Fibroblast of skin of scalp (primary cell): ENCODE data around the gene FAM83D.
A peak's percentile ranks its signal among the peaks of the same experiment; 100 is the strongest.

Experiments
- DNase-seq: peaks from one replicate; pipeline ENCODE4 v3.0.0-alpha.2; 2013

The FAM83D gene

DNA sequence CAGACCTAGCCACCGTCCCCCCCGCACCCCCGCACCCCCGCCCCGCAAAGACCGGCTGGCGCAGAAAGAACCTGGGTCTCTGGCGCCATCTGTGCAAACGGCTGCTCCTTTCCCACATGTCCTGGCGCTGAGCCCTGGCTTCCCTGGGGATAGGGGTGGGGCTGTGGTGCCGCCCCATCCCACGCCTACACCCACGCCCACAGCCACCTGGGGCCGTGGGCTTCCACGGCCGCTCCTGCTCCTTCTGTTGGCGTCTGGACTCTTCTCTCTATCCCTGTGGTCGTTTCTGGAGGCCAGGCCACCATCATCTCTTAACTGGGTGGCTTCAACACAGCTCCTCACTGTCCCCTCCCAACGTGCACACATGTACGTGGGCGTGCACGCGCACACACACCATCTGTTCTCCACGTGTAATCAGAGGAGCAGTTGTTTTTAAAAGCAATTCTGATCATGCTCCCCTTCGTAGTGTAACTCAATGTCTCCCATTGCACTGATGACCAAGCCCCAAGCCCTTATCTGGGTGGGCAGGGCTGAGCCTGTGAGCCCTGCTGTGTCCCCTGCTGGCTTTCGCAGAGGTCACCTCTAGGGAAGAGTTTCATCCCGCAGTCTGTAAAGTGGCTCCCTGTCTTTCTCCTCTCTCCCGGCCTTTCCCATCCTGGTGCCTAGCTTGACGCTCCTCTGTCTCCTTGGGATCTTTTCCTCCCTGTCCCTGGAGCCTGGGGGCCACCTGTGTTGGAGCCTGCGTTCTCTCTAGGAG lies 31.9 kb upstream of the FAM83D start:
- DNase-seq = no peak

DNA sequence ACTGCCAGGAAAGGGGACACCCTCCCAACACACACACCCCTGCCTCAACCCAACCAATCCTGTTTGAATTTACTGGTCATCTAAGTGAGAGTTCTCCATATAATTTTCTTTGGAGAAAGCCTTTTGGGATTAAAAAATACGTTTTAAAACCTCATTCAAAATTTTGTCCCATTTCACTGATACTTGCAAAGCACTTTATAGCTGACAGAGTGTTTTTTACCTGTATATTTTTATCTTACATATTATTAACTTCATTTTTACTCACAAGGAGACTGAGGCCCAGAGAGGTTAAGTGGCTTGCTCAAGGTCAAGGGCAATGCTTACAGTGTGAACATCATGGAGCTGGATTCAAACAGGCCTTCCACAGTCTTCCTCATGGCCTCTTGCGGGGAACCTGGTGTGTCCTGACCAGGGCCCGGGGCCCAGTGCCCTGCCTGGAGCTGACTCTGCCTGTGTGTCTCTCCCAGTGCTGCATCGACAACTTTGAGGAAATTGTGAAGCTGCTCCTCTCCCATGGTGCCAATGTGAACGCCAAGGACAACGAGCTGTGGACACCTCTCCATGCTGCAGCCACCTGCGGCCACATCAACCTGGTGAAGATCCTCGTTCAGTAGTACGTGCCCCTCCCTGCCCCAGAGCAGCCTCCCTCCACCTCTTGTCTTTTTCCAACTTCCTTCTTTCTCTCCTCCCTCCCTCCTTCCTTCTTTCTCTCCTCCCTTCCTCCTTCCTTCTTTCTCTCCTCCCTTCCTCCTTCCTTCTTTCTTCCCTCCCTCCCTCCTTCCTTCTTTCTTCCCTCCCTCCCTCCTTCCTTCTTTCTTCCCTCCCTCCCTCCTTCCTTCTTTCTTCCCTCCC lies 30.9 kb upstream of the FAM83D start:
- DNase-seq = no peak

DNA sequence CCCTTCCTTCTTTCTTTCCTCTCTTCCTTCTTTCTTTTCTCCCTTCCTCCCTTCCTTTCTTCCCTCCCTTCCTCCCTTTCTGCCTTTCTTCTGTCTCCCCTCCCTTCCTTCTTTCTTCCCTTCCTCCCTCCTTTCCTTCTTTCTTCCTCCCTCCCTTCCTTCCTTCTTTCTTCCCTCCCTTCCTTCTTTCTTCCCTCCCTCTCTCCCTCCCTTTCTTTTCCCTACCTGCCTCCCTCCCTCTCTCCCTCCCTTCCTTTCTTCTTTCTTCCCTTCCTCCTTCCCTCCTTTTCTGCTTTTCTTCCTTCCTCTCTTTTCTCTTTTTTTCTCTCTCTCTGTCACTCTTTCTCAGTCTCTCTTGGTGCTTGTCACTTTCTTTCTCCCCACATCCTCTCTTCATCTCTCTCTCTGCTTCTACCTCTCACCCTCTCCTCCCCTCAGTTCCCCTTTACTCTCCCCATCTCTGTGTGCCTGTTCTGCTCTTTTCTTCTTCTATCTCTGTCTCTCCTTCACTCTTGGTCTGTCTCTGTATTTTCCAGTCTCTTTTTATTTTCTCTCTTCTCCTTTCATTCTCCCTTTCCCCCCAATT lies 30.1 kb upstream of the FAM83D start:
- DNase-seq = no peak

DNA sequence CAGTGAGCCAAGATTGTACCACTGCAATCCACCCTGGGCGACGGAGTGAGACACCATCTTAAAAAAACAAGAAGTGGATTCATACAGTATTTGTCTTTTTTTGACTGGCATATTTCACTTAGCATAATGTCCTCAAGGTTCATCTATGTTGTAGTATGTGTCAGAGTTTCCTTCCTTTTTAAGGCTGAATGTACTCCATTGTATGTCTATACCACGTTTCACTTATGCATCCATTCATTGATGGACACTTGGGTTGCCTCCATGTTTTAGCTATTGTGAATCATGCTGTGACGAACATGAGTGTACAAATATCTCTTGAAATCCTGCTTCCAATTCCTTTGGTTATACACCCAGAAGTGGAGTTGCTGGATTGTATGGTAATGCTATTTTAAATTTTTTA lies 28.9 kb upstream of the FAM83D start:
- no peak for DNase-seq

DNA sequence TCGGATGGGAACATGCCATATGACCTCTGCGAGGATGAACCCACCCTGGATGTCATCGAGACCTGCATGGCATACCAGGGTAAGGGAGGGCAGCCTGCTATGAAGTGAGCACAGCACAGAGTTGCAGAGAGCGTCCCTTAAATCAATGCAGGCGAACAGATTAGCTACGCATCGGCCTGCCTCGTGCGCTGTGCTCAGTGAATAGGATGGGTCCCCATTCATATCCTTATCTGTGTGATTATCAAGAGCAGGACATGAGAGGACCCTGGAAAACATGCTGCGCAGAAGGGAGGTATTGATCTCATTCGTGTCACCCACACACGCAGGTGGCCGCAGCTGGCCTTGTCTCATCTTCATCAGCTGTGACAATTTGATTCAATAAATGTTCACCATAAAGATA lies 25.6 kb upstream of the FAM83D start:
- DNase-seq = no peak

DNA sequence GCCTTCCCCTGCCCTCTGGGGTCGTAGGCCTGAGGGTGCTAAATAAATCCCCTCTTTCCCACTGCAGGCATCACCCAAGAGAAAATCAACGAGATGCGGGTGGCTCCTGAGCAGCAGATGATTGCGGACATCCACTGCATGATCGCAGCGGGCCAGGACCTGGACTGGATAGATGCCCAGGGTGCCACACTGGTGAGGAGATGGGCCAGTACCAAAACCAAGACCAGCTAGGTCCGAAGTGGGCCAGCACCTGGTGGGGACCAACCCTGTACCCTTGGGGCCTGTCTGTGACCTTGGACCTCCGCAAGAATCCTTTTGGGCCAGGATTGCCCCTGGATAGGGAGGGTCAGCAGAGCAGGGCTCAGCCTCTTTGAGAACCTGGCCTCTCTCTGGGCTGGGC lies 23.6 kb upstream of the FAM83D start:
- DNase-seq = no peak

DNA sequence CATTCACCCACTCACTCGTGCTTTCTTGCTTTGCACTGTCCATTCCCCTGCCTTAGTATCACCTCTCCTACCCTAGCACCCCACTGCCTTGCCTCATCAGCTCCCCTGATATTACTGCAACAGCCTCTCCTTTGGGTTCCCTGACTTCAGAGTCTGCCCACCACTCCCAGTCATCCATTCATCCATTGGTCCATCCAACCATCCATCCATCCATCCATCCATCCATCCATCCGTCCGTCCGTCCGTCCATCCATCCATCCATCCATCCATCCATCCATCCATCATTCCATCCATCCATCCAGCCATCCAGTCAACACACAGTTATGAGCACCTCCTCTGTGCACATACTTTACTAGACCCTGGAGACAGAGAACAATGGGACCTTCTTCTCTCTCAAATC lies 22.9 kb upstream of the FAM83D start:
- no peak for DNase-seq

DNA sequence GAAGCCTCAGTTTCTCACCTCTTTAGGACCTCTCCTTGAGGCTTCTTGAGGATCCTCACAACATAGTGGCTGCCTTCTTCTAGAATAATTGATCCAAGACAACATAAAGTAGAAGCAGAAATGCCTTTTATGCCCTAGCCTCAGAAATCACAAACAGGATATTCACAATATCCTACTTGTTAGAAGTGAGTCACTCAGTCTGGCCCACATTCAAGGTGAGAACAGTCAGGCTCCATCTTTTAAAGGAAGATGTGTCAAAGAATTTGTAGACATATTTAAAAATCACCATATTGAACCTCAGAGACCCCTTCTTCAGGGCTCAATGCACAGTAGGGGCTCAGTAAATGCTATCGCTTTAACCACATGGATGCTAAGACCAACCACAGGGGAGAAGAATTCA lies 20.8 kb upstream of the FAM83D start:
- no peak for DNase-seq

DNA sequence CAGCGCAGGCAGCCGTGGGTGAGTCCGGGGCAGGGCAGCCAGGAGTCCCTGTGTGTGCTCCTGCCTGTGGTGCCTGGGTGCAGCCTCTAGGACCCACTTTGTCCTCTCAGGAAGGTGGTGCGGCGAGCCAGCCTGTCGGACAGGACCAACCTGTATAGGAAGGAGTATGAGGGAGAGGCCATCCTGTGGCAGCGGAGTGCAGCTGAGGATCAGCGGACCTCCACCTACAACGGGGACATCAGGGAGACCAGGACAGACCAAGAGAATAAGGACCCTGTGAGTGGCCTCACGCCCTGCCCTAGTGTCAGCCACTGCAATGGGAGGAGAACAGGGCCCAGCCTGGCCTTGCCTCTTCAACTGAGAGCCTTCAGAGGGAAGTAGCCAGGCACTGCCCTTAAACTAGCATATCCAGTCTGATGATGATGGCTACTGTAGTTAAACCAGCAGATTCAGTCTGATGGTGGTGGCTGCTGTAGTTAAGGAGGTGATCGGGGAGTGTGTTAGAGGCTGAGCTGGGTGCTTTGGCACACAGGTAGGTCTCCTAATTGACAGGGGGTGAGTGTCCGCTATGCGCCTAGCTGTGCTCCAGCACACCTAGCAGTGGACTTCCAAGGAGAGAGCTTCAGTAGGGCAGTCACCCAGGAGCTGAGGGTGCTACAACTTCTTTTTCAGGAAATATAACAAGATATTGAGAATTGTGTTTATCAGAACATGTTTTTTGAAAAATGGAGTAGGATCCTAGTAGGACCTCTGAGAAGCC lies 18.1 kb upstream of the FAM83D start:
- no peak for DNase-seq

DNA sequence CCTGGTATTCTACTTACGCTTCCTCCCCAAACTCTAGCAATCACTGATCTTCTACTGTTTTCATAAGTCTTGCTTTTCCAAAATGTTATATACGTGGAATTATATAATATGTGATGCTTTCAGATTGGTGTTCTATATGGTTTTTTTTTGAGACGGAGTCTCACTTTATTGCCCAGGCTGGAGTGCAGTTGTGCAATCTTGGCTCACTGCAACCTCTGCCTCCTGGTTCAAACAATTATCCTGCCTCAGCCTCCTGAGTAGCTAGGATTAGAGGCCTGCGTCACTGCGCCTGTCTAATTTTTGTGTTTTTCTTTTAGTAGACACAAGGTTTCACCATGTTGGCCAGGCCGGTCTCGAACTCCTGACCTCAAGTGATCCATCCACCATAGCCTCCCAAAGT lies 10.9 kb upstream of the FAM83D start:
- DNase-seq = no peak

DNA sequence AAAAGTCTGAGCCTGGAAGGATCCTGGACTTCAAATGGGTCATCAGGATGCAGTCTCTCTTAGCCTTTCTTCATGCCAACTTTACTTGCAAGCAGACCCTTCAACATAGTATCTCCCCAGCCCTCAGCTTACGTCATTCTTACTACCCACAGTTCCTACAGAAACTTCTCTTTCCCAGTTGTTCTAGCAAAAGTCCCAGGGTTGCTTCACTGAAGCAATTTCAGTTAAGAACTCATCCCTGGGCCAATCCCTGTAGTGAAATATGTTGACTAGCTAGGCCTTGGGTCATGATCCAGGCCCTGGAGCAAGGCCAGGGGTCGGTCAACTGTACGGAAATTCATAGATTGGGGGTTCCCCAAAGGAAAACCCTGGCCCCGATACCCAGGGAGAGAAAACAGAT lies 8.6 kb upstream of the FAM83D start:
- no peak for DNase-seq

DNA sequence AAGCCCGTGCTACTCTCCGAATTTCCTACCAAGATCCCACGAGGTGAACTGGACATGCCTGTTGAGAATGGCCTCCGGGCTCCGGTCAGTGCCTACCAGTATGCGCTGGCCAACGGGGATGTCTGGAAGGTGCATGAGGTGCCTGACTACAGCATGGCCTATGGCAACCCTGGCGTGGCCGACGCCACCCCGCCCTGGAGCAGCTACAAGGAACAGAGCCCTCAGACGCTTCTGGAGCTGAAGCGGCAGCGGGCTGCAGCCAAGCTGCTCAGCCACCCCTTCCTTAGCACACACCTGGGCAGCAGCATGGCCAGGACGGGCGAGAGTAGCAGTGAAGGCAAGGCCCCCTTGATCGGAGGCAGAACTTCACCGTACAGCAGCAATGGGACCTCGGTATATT lies 8.0 kb upstream of the FAM83D start:
- DNase-seq = no peak

DNA sequence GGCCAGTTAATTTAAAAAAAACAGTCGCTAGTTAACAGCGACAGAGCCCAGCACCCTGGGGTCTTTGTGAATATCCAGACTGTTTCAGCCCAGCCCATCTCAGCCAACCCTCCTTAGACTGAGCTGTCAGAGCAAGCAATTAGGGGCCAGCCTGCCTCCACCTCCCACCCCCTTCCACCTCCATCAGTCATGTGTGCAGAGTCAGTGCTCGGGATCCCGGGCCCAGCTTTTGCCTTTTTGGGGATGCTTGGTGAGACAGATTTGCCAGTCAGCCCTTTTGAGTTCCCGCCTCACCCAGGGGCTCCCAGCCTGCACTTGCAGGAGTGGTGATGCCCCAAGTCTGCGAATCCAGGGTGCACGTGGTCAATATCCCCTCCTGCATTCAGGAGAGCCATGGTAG lies 6.5 kb upstream of the FAM83D start:
- no peak for DNase-seq

DNA sequence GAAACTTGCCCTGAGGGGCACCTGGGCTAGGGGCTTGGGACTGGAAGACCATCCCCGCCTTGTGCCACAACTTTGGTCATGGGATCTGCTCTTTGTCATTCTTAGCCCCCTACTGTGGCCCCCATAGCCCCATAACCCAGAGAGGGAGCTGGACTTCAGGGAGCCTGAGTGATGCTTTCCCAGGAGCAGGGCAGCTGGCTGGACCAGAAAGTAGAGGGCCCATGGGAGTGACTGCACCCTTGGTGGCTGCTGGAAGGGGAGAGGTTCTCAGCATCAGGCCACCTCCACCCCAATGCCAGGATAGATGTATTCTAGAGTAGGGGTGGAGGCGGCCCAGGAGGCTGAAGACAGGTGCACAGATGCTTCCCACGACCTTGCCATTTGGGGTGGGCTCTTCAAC lies 5.8 kb upstream of the FAM83D start:
- DNase-seq = no peak

DNA sequence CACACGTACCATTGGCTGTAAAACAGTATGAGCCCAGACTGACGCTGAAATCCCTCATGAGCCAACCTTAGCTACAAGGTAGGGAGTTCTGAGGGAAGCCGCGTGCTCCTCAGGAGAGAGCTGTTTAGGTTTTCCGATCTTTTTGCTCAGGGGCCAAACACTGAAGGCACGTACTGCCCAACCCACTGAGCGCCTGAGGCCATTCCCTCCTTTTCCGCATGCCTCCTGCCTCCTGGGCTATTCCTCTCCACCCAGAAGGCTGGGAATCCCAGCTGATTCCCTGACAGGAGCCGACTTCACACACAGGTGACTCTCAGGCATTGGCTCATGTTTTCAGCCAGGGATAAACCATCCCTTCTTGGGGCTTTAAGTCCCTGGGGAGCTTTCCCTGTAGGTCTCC lies 5.4 kb upstream of the FAM83D start:
- DNase-seq = no peak

DNA sequence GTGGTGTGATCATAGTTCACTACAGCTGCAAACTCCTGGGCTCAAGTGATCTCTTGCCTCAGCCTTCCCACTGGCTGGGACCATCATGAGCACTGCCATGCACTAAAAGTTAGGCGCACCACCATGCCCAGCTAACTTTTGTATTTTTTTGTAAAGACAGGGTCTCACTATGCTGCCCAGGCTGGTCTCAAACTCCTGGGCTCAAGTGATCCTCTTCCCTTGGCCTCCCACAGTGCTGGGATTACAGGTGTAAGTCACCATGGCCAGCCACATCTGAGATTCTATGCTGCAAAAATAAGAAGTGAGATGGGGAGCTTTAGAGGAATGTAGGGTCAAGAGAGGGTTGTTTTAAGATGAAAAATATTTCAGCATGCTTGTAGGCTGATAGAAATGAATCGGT lies 1.5 kb upstream of the FAM83D start:
- DNase-seq = no peak

DNA sequence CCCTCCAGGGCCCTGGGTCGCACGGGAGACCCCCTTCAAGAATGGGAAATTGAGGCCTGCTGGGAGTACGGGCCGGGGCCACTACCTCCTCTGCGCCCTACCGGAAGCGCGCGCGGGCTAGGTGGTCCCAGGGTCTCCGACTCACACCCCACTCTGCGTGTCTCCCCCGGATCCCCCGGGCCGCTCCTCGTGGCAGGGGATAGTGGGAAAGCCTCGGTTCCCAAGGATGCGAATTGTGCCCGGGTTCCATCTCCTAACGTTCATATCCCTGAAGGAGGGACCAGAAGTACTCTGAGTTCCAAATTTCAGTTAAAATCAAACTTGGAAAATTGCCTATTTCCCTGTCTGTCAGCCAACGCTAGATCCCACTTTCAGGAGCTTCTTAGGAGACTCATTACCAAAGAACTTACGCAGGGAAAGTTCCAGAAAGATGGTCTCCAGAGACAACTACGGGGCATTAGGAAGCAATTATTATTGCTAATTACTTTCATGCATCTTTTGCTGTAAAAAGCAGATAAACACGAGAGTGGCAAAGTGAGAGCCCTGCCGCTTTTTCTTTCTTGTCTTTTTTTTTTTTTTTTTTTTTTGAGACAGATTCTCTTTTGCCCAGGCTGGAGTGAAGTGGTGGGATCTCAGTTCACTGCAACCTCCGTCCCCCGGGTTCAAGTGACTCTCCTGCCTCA lies 858 bp downstream of the FAM83D start:
- DNase-seq = peak; percentile 14

DNA sequence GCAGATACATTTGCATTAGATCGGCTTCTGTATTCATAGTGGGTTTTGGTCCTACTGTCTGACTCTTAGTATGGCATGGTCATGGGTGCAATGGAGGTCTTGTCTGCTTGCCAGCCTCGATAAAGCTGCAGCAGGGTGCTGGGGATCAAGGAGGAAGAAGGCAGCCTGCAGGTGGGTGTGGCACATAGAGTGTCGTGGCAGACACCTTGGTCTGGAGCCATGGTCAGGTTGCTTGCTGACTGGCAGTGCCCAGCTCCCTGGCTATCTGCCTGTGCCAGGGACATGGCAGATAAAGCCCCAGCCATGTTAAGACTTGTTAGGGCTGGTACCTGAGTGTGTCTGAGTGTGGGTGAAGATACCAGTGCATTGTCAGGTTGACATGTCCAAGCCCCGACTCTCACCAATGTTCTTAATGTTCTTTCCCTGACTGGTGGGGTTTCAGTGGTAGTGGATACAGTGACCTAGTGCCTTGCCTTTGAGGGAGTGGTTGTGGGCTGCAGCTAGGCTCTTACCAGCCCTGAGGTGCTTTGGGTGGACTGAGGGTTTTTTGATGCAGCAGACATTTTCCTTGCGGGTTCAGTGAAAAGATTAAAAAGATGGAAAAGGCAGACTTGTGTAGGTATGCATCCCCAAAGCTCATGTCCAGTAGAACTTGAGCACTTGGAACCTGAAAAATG lies 1.8 kb downstream of the FAM83D start:
- DNase-seq = no peak

DNA sequence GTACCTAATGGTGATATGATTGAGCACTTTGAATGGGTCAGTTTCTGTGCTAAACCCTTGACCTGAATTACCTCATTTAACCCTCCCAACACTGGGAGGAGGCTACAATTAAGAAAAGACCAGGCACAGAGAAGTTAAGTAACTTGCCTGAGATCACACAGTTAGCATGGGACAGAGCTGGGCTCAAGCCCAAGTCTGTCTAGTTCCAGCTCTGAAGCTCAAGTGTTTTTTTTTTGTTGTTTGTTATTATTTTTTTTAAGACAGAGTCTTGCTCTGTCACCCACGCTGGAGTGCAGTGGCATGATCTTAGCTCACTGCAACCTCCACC lies 4.0 kb downstream of the FAM83D start:
- no peak for DNase-seq

DNA sequence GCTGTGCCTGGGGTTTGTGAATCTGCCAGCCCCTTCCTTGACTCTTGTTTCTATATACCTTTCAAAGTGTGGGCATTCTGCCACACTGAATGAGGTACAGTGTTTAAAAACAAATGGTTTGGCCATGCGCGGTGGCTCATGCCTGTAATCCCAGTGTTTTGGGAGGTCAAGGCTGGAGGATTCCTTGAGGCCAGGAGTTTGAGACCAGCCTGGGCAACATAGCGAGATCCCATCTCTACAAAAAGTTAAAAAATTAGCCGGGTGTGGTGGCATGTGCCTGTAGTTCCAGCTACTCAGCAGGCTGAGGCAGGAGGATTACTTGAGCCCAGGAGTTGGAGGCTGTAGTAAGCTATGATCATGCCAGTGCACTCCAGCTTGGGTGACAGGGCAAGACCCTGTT lies 5.8 kb downstream of the FAM83D start:
- no peak for DNase-seq

DNA sequence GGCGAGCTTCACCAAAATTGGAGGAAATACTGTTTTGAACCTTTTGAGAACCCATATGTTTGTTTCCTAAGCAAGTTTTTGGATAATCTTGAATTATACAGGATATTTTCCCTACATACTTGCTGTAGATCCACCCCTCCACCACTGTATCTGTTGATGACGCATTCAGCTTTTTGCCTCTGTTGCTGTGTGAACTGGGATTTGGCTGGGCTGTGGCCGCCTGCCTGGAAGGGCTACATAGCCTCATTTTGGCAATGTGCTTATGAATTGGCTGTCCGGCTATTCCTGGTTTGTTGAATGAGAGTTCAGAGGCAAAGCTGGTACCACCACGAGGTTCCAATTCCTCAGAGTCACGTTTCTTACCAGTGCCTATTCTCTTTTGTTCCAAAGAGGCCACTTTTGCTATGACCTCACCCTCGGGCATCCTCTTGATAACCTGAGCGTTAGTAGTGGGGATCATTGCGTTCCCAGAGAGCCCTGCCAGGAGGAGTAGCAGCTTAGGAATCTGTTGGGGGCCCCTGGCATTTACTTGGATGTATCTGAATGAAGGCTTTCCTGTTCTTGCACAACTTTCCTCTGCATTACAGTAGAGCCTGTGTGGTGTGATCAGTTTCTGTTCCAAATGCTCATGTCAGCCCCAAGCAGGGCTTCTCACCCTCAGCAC lies 6.4 kb downstream of the FAM83D start:
- DNase-seq = peak; percentile 28

DNA sequence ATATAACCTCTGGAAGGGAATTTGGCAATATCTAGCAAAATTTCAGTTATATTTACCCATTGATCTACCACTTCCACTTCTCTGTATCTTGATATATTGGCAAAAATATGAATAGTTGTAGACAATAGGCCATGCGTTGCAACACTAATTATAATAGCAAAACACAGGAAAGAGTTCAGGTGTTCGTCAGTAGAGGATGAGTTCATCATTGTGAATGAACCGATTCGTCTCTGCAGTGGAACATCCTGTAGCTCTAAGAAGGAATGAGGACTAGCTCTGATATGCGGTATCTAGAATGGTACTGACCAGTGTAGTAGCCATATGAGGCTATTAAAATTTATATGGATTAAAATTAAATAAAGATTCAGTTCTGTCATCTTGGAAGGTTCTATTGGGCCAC lies 8.3 kb downstream of the FAM83D start:
- DNase-seq = no peak
